Mesenchymal stem cell (in vitro differentiated cells and primary cell): ENCODE measurements around the gene SMCP.

ENCODE experiments used
- DNase-seq: peaks from one replicate; pipeline ENCODE4 v3.0.0-alpha.2; 2013
- H2AFZ ChIP-seq: one replicate; pipeline ENCODE4 v1.6.1; 2013; ENCODE audit warnings: low read depth, mild to moderate bottlenecking, control low read depth, inconsistent platforms, low read length, moderate library complexity
- H2AK5ac ChIP-seq: 2 replicates; pipeline ENCODE4 v1.6.1; 2013; ENCODE audit warnings: low read length, moderate library complexity, mild to moderate bottlenecking, inconsistent platforms; ENCODE audit not compliant: severe bottlenecking
- H2BK120ac ChIP-seq: one replicate; pipeline ENCODE4 v1.6.1; 2013; ENCODE audit warnings: low read depth, mild to moderate bottlenecking, inconsistent platforms, low read length, moderate library complexity
- H2BK12ac ChIP-seq, 2 experiments: one replicate each; pipeline ENCODE4 v1.6.1; 2013; ENCODE audit warnings: inconsistent platforms in 2 of 2, low read length in 2 of 2, mild to moderate bottlenecking in 2 of 2, moderate library complexity in 2 of 2, control low read depth in 1 of 2
- H2BK15ac ChIP-seq: one replicate; pipeline ENCODE4 v1.6.1; 2013; ENCODE audit warnings: mild to moderate bottlenecking, low read depth, inconsistent platforms; ENCODE audit not compliant: poor library complexity, severe bottlenecking
- H2BK5ac ChIP-seq: 2 replicates; pipeline ENCODE4 v1.6.1; 2013; ENCODE audit warnings: low read depth, mild to moderate bottlenecking, low read length, control low read depth, inconsistent platforms; ENCODE audit not compliant: poor library complexity, severe bottlenecking
- H3K14ac ChIP-seq, 2 experiments: one replicate each; pipeline ENCODE4 v1.6.1; 2013; ENCODE audit warnings: inconsistent platforms in 2 of 2, low read length in 2 of 2, control low read depth in 1 of 2, mild to moderate bottlenecking in 1 of 2, moderate library complexity in 1 of 2
- H3K18ac ChIP-seq, 2 experiments: one replicate each; pipeline ENCODE4 v1.6.1; 2013; ENCODE audit warnings: inconsistent platforms in 2 of 2, low read length in 2 of 2, control low read depth in 1 of 2, low read depth in 1 of 2, mild to moderate bottlenecking in 1 of 2
- H3K23ac ChIP-seq, 2 experiments: one replicate each; pipeline ENCODE4 v1.6.1; 2013; ENCODE audit warnings: inconsistent platforms in 2 of 2, low read length in 2 of 2, mild to moderate bottlenecking in 2 of 2, moderate library complexity in 2 of 2, control low read depth in 1 of 2
- H3K27ac ChIP-seq: 2 replicates; pipeline ENCODE4 v1.5.1; 2013; ENCODE audit warnings: mild to moderate bottlenecking, moderate library complexity, low read length, control low read depth, inconsistent platforms; ENCODE audit not compliant: poor library complexity, severe bottlenecking
- H3K27me3 ChIP-seq, 2 experiments: 2 replicates each; pipeline versions ENCODE4 v1.6.1 to v1.7.0; 2013; ENCODE audit warnings: low read length in 2 of 2, mild to moderate bottlenecking in 2 of 2, moderate library complexity in 2 of 2, control low read depth in 1 of 2, inconsistent platforms in 1 of 2; ENCODE audit not compliant: control insufficient read depth in 1 of 2, insufficient read depth in 1 of 2
- H3K36me3 ChIP-seq, 2 experiments: 2 replicates each; pipeline versions ENCODE4 v1.6.1 to v1.7.0; 2013; ENCODE audit warnings: low read length in 2 of 2, control low read depth in 1 of 2, inconsistent platforms in 1 of 2, low read depth in 1 of 2, mild to moderate bottlenecking in 1 of 2; ENCODE audit not compliant: insufficient read depth in 2 of 2, control insufficient read depth in 1 of 2
- H3K4ac ChIP-seq, 2 experiments: one replicate each; pipeline ENCODE4 v1.6.1; 2013; ENCODE audit warnings: inconsistent platforms in 2 of 2, low read length in 2 of 2, mild to moderate bottlenecking in 2 of 2, moderate library complexity in 2 of 2, control low read depth in 1 of 2, low read depth in 1 of 2
- H3K4me1 ChIP-seq: 2 replicates; pipeline ENCODE4 v1.6.1; 2013; ENCODE audit warnings: low read depth, low read length, control low read depth; ENCODE audit not compliant: control insufficient read depth, insufficient read depth
- H3K4me2 ChIP-seq: 2 replicates; pipeline ENCODE4 v1.6.1; 2013; ENCODE audit warnings: low read length, mild to moderate bottlenecking, inconsistent platforms; ENCODE audit not compliant: poor library complexity, severe bottlenecking
- H3K4me3 ChIP-seq, 2 experiments: 2 replicates each; pipeline versions ENCODE4 v1.5.1 to v1.7.0; 2013; ENCODE audit warnings: low read length in 2 of 2, mild to moderate bottlenecking in 2 of 2, control low read depth in 1 of 2, low read depth in 1 of 2; ENCODE audit not compliant: insufficient read depth in 1 of 2
- H3K79me1 ChIP-seq: replicated peaks from 2 replicates; pipeline ENCODE4 v1.6.1; 2013; ENCODE audit warnings: mild to moderate bottlenecking, control low read depth, low read length, inconsistent platforms; ENCODE audit not compliant: poor library complexity, severe bottlenecking
- H3K9ac ChIP-seq: 2 replicates; pipeline ENCODE4 v1.7.0; 2013; ENCODE audit warnings: mild to moderate bottlenecking, low read length, moderate library complexity
- H3K9me3 ChIP-seq: 2 replicates; pipeline ENCODE4 v1.7.0; 2013; ENCODE audit warnings: mild to moderate bottlenecking, low read length; ENCODE audit not compliant: control insufficient read depth
- H4K8ac ChIP-seq: one replicate; pipeline ENCODE4 v1.6.1; 2013; ENCODE audit warnings: inconsistent platforms, mild to moderate bottlenecking, low read length, moderate library complexity
- H4K91ac ChIP-seq: one replicate; pipeline ENCODE4 v1.6.1; 2013; ENCODE audit warnings: mild to moderate bottlenecking, low read length, inconsistent platforms
- WGBS: methylation state at CpG from one replicate; pipeline ENCODE4 v1.1.7; 2013; ENCODE audit warnings: mixed read lengths; 5-methylcytosine and 5-hydroxymethylcytosine counted together

SMCP gene

DNA sequence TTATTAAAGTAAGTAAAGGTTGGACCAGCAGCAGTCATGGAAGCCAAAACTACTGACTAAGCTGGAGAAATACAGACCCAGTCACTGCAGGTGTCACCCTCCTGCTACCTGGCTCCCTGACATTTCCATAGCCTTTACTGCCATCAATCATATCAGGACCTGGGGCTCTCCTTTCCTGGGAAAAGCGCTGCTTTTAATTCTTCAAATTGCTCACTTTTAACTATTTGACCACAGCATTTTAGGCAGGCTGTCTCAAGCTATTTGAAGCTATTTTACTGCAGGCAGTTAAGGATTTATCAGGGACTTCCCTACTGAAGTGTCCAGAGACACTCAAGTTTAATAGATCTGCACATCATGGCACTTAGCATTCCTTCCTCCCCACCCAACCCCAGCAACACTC, 34.3 kb downstream of the SMCP start:
- no peak overlapping the region for H2BK12ac ChIP-seq
- no peak overlapping the region for H2BK15ac ChIP-seq
- H3K79me1 ChIP-seq = no peaks in the 10 kb centered on the region

DNA sequence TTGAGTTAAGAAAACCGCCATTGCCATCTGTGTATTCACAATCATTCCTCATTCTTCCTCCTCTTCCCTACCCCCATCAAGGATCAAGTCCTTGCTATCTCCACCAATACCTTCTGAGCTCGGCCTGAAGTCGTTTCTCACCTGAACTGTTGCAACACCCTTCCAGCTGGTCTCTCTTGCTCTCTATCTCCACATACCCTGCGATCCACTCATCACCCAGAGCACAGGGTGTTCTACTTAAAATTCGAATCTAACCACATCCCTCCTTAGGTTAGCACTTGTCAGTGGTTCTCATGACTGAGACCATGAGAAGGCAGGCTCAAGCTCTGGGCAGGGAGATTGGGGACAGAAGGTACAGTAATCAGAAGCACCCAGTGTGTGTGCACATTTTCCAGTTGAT, 34.8 kb downstream of the SMCP start:
- H3K23ac ChIP-seq = no peak overlapping the region
- no peak for DNase-seq
- H3K9me3 ChIP-seq = no peaks in the 10 kb centered on the region
- no peak overlapping the region for H3K27ac ChIP-seq
- 23% methylated on average over 4 of the region's 5 CpGs for WGBS
- H2BK5ac ChIP-seq = no peak overlapping the region
- H2AK5ac ChIP-seq = no peak overlapping the region
- H3K4me3 ChIP-seq = no peak overlapping the region
- no peaks in the 10 kb centered on the region for H3K79me1 ChIP-seq
- H3K9ac ChIP-seq = no peak overlapping the region
- no peak overlapping the region for H4K8ac ChIP-seq
- no peak overlapping the region for H3K4ac ChIP-seq
- no peak overlapping the region for H2BK120ac ChIP-seq
- H4K91ac ChIP-seq = no peak overlapping the region
- H2AFZ ChIP-seq = no peak overlapping the region
- peaks cover 0 to 16% of the 10 kb centered on the region in 2 experiments for H3K27me3 ChIP-seq
- no peak overlapping the region for H2BK15ac ChIP-seq
- H3K4me1 ChIP-seq = no peaks in the 10 kb centered on the region
- H3K14ac ChIP-seq = no peak overlapping the region
- peaks cover 0 to 3% of the 10 kb centered on the region in 2 experiments for H3K36me3 ChIP-seq
- no peak overlapping the region for H3K4me2 ChIP-seq
- no peak overlapping the region for H2BK12ac ChIP-seq
- H3K18ac ChIP-seq = no peak overlapping the region

More for the DNA sequence above, 34.3 kb downstream of the SMCP start:
- WGBS = 11% methylated on average over 1 of the region's 1 CpG
- H2AK5ac ChIP-seq = no peak overlapping the region
- no peak overlapping the region for H4K91ac ChIP-seq
- no peaks in the 10 kb centered on the region for H3K9me3 ChIP-seq
- H3K14ac ChIP-seq = no peak overlapping the region
- H4K8ac ChIP-seq = no peak overlapping the region
- H3K23ac ChIP-seq = no peak overlapping the region
- H3K27ac ChIP-seq = no peak overlapping the region
- no peak overlapping the region for H2BK5ac ChIP-seq
- DNase-seq = no peak
- no peak overlapping the region for H2AFZ ChIP-seq
- H3K18ac ChIP-seq = no peak overlapping the region
- H2BK120ac ChIP-seq = no peak overlapping the region
- H3K4ac ChIP-seq = no peak overlapping the region
- no peak overlapping the region for H3K4me2 ChIP-seq
- H3K4me1 ChIP-seq = no peaks in the 10 kb centered on the region
- peaks cover 0 to 3% of the 10 kb centered on the region in 2 experiments for H3K36me3 ChIP-seq
- peaks cover 0 to 16% of the 10 kb centered on the region in 2 experiments for H3K27me3 ChIP-seq
- H3K4me3 ChIP-seq = no peak overlapping the region
- H3K9ac ChIP-seq = no peak overlapping the region

DNA sequence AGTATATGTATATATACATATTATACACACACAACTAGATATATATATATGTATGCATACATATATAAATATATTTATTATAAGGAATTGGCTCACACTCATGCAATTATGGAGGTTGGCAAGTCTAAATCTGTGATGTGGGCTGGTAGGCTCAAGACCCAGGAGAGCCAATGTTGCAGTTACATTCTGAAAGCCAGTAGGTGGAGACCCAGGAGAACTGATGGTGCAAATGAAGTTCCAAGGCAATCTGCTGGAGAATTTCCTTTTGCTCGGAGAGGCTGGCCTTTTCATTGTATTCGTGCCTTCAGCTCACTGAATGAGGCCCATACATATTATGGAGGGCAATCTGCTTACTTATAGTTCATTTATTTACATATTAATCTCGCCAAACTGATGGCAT, 39.7 kb downstream of the SMCP start:
- no peak overlapping the region for H2AK5ac ChIP-seq
- no peaks in the 10 kb centered on the region for H3K36me3 ChIP-seq
- H3K9me3 ChIP-seq = no peaks in the 10 kb centered on the region
- H3K27ac ChIP-seq = no peak overlapping the region
- no peak overlapping the region for H3K4me3 ChIP-seq
- no peaks in the 10 kb centered on the region for H3K79me1 ChIP-seq
- no CpG with 5 or more reads among the region's 3 CpGs for WGBS
- no peak overlapping the region for H2BK15ac ChIP-seq
- H4K8ac ChIP-seq = no peak overlapping the region
- no peak overlapping the region for H3K4ac ChIP-seq
- H3K23ac ChIP-seq = no peak overlapping the region
- no peak overlapping the region for H3K9ac ChIP-seq
- H3K27me3 ChIP-seq = no peaks in the 10 kb centered on the region
- no peak overlapping the region for H2BK120ac ChIP-seq
- H2BK5ac ChIP-seq = no peak overlapping the region
- no peak overlapping the region for H2AFZ ChIP-seq
- no peak for DNase-seq
- H3K4me1 ChIP-seq = no peaks in the 10 kb centered on the region
- no peak overlapping the region for H4K91ac ChIP-seq
- no peak overlapping the region for H2BK12ac ChIP-seq
- H3K18ac ChIP-seq = no peak overlapping the region
- no peak overlapping the region for H3K4me2 ChIP-seq
- no peak overlapping the region for H3K14ac ChIP-seq

DNA sequence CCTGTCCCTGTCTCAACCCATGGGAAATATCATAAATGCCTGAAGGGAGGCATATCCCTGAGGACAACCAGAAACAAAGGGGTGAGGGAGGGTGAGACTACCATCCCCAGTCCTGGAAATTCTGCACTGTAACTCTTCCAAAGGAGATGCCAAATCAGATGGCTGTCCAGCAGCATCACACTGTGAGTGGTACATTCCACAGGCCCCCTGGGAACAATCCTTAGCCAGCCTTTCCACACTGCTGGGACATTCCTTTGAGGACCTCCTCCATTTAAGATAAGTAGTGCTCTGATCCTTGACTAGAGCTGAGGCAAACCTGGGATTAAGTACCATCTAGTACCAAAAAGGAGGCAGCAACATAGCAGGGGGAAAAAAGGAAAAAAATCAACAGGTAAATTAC, 40.9 kb downstream of the SMCP start:
- H3K79me1 ChIP-seq = no peaks in the 10 kb centered on the region
- no peak overlapping the region for H4K8ac ChIP-seq
- H3K18ac ChIP-seq = no peak overlapping the region
- H3K4me1 ChIP-seq = no peaks in the 10 kb centered on the region
- no peak overlapping the region for H4K91ac ChIP-seq
- H2AFZ ChIP-seq = no peak overlapping the region
- no peak overlapping the region for H3K27ac ChIP-seq
- H3K9me3 ChIP-seq = no peaks in the 10 kb centered on the region
- H3K14ac ChIP-seq = no peak overlapping the region
- no peak for DNase-seq
- no peak overlapping the region for H3K9ac ChIP-seq
- H3K27me3 ChIP-seq = no peaks in the 10 kb centered on the region
- no peak overlapping the region for H3K4me3 ChIP-seq
- H2BK12ac ChIP-seq = no peak overlapping the region
- H2BK5ac ChIP-seq = no peak overlapping the region
- H2BK15ac ChIP-seq = no peak overlapping the region
- H3K36me3 ChIP-seq = no peaks in the 10 kb centered on the region
- no peak overlapping the region for H3K23ac ChIP-seq
- no peak overlapping the region for H2BK120ac ChIP-seq
- H3K4me2 ChIP-seq = no peak overlapping the region
- no peak overlapping the region for H2AK5ac ChIP-seq
- H3K4ac ChIP-seq = no peak overlapping the region
